ENCODE measurements around the gene MEAF6. TPM values are rescaled to one million over a fixed set of nuclear protein-coding genes. Genes with fewer than 3 reads are reported as not detected.
A peak's percentile ranks its signal among the peaks of the same experiment; 100 is the strongest.

The MEAF6 gene
- total RNA-seq, 1 experiment from 2014 or later: 51.6 TPM

GRCh38 chr1:37477198-37477931, 37.2 kb downstream of the MEAF6 start:
- Histone ChIP-seq H3K27me3 (ENCODE audit: insufficient read depth, low read length) (peaks cover 4% of the 10 kb centered on the region; the same call in 1 of the 2 replicates), H3K18ac (ENCODE audit: insufficient read length, low read depth, low read length) (peak overlapping the region; percentile 13), H3K79me1 (ENCODE audit: insufficient read depth, low read depth, low read length, poor library complexity, severe bottlenecking) (no peaks in the 10 kb centered on the region), H3K14ac (ENCODE audit: insufficient read depth, low read length) (peak overlapping the region; percentile 44), H2BK5ac (ENCODE audit: insufficient read length, low read length) (no peak overlapping the region), H4K8ac (replicated peaks; ENCODE audit: insufficient read length, low read depth, low read length) (no peak overlapping the region), H3K56ac (ENCODE audit: insufficient read length, low read depth, low read length) (no peak overlapping the region), H2AFZ (ENCODE audit: low read length) (no peak overlapping the region), H2BK15ac (ENCODE audit: low read depth, low read length) (no peak overlapping the region), H3T11ph (ENCODE audit: low read length) (no peak overlapping the region), H3K4me1 (ENCODE audit: insufficient read depth, low read length) (peaks cover 15% of the 10 kb centered on the region; the same call in 1 of the 2 replicates), H4K20me1 (ENCODE audit: control insufficient read depth, insufficient read depth, insufficient read length) (no peaks in the 10 kb centered on the region), H3K4me2 (ENCODE audit: insufficient read depth, insufficient read length, low read length) (peak overlapping the region; percentile 23), H2BK120ac (ENCODE audit: low read depth, low read length, poor library complexity, severe bottlenecking) (no peak overlapping the region), H3K9me3 (ENCODE audit: control insufficient read depth, low read depth, low read length) (no peaks in the 10 kb centered on the region), H2AK5ac (ENCODE audit: insufficient read length, low read length) (no peak overlapping the region), H3K23me2 (ENCODE audit: insufficient read length, low read depth, low read length, poor library complexity, severe bottlenecking) (peaks cover 13% of the 10 kb centered on the region), H3K4ac (ENCODE audit: low read depth, low read length) (no peak overlapping the region; the same call in 1 of the 2 replicates), H2BK20ac (ENCODE audit: low read depth, low read length, poor library complexity, severe bottlenecking) (no peak overlapping the region), H3K27ac (ENCODE audit: insufficient read length, low read depth, low read length) (peak overlapping the region; percentile 38), H3K79me2 (ENCODE audit: insufficient read depth, low read length) (peaks cover 3% of the 10 kb centered on the region; the same call in 1 of the 2 replicates), H4K5ac (ENCODE audit: insufficient read length, low read depth, low read length) (no peak overlapping the region), H2BK12ac (ENCODE audit: insufficient read length, low read depth, low read length) (no peak overlapping the region), H4K91ac (ENCODE audit: insufficient read length, low read depth, low read length) (no peak overlapping the region), H3K23ac (ENCODE audit: insufficient read length, low read depth, low read length) (no peak overlapping the region), H3K9ac (ENCODE audit: extremely low read depth, insufficient read length, low read length) (no peak overlapping the region)
- peak; percentile 69 for DNase-seq
- Mint-ChIP-seq H3K27me3 (ENCODE audit: low read depth) (peaks cover 15% of the 10 kb centered on the region), H3K27ac (peak overlapping the region; percentile 66 to 94 (median 89); a peak in 5 of 7 replicates), H3K4me3 (peak overlapping the region; percentile 25 to 66), H3K9me3 (no peaks in the 10 kb centered on the region), H3K36me3 (ENCODE audit: insufficient read depth in 1 of 3, low read depth in 3 of 3) (peaks cover 18 to 36% (median 24%) of the 10 kb centered on the region in 3 experiments; a peak in 6 of 7 replicates), H3K4me1 (peaks cover 36 to 47% of the 10 kb centered on the region in 2 experiments)
- no peak for TF ChIP-seq CTCF (conservative IDR thresholded peaks at IDR 0.05)
- no CpG with 5 or more reads among the region's 10 CpGs for WGBS (ENCODE audit: extremely low coverage, insufficient read length, low lambda C conversion rate)
